NCI-H187 (cell line): Measurements from ENCODE around the gene POLR2L.

Experiments
- DNase-seq, 2 experiments: peaks; one replicate each; lab custom pipeline; 2025; lab: John Stamatoyannopoulos, UW

The POLR2L gene

GRCh38 chr11:842370-843002 is at the start of gene POLR2L, which contains the start of gene TSPAN4:
Gene POLR2L (minus strand): TSS chr11:842529. CDS start chr11:842508, 21 bp downstream.
Gene TSPAN4 (plus strand): TSS chr11:842852. CDS start chr11:850305, 7,453 bp downstream.
- peak; percentile 84 to 88 for DNase-seq

GRCh38 chr11:890794-891540 is 48.6 kb upstream of the POLR2L start:
- DNase-seq = no peak

- DNase-seq = no peak
Observed at GRCh38 chr11:889687-890475, 47.6 kb upstream of the POLR2L start.

- no peak for DNase-seq
Observed at GRCh38 chr11:889257-889656, 46.9 kb upstream of the POLR2L start.

DNA sequence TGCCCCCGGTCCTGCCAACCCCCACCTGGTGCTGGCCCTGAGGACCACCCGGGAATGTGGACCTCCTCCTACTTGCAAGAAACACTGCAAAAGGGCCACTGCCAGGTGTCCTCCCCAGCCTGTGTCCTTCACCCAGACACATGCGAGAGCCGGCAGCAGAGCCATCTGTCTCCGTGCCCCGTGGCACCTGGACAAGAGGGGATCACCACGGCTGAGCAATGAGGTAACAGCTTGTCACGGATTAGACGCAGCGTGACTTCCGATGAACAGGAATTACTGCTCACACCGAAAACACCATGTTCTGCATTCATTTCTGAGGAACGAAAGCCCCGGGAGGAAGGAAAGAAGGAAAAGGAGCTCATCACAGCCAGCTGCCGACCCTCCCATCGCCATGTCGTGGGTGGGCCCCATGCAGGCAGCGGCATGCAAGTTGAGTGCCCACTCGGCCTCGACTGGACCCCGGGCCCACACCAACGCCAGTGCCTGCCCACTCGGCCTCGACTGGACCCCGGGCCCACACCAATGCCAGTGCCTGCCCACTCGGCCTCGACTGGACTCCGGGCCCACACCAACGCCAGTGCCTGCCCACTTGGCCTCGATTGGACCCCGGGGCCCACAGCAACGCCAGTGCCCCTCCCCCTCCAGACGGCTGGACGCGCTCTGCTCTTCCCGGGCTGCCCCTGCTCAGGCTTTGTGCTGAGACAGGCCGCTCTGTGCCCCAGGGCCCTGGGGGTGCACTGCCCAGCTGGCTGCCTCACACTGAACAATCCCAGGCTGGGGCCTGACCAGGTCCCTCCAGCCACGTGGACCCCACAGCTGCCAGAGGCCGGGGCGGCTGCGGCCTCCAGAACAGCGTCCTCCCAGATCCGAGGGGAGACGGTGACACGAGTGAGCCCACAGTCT is 46.2 kb upstream of the POLR2L start:
- no peak for DNase-seq

DNA sequence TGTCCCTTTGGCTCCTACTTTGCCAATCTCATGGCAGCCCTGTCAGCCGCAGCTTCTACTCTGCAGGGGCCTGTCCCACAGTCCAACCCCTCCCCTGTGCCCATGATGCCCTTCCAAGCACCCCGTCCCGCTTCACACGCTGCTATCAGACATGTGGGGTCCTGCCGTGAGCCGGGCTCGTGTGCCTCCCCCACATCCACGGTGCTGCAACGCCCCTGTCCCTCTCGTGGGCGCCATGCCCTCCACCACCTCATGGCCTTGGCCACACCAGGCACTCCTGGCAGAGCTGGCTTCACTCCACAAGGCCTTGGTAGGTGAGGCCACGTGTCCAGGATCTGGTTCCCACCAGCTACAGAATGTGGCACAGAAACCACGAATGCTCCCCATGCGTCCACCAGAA is 45.3 kb upstream of the POLR2L start:
- no peak for DNase-seq

GRCh38 chr11:886568-886967 is 44.2 kb upstream of the POLR2L start:
- DNase-seq = no peak

DNA sequence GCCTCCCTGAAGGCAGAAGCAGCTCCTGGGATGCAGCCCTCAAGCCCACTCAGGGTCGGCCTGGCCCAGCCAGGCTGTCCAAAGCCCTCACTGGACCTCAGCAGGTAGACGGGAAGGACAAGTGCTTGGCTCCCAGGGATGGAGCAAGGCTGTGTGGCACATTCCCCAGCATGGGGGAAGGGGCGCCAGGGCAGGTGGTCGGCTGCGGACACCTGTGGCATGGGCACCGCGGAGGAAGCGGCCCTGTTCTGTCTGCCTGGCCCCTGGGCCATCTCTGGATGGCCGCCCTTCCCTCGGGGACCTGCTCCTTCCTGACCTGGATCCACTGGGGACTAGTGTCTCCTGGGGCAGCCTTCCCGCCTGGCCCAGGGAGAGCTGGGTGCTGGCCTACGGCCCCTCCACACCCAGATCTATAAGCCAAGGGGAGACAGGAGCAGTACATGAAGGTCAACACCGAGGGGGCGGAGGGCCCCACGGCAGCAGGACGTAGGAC is 42.3 kb upstream of the POLR2L start:
- DNase-seq = no peak

DNA sequence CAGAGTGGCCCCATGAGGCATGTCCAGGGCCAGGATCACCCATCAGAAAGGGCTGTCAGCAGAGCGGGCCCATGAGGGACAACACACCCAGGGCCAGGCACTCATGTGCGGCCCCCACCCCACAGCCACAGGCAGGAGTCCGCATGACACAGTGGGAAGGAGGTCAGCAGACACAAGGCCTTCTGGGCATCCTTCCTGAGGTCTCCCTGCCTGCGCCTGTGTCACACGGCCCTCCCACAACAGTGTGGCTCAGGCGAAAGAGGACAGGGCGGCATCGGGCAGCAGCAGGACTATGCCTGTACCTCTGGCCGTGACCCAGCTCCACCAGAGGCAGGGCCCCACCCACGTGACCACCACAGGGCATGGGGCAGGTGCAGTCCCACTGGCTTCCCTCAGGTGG is 41.2 kb upstream of the POLR2L start:
- DNase-seq = no peak

DNA sequence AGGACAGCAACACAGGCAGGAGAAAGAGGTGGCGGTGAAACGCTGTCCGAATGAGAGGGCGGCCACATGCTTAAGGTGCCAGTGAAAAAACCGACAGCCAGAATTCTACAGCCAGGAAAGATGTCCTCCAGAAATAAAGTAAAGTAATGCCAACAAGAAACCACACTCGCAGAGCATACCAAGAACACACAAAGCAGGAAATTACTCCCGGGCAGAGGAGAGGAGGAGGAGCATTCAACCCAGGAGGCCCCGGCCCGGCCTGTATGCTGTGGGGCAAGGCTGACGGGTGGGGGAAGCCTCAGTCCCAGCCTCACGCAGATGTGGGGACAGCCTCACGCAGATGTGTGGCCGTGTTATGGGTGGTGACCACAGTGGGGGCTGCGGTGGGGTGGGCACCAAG is 40.3 kb upstream of the POLR2L start:
- no peak for DNase-seq

DNA sequence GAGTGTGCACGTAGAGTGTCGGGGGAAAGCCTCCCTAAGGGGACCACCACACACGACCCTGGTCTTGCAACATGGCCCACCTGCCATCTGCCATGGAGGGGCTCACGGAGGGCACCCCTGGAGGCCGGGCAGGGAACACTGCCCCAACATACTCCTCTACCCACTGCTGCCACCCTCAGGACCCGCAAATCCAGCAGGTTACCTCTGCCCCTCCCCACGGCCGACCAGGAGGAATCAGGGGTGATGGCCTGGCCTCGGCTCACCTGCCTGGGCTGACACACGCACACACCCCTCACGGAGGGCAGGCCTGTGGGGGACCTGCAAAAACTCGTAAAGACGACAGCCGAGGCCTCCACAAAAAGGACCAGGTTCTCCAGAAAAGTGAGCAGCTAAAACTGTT is 38.1 kb upstream of the POLR2L start:
- no peak for DNase-seq

- DNase-seq = peak in 1 of 2 experiments; percentile 31
Observed at GRCh38 chr11:877565-877964, 35.2 kb upstream of the POLR2L start.

- no peak for DNase-seq
Observed at GRCh38 chr11:876545-876944, 34.2 kb upstream of the POLR2L start.

- DNase-seq = no peak
Observed at GRCh38 chr11:875769-876301, 33.5 kb upstream of the POLR2L start.

DNA sequence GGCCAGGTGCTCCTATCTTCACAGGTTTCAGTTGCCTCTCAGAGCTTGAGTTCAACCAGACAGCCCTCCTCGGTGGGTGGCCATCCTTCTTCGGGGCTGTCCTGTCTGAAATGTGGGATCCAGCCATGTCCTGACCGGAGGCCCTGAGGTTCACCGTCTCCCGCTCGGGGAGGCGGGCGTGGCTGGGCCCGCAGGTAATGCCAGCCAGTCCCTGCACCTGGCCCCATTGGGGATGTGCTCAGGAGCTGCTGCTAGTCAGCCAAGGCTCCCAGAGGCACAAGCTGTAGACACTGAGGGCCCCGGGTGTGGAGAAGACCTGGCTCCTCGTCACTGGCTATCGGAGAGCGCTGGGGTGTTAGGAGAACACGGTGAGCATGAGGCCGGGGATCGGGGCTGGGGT is 32.9 kb upstream of the POLR2L start:
- DNase-seq = no peak

DNA sequence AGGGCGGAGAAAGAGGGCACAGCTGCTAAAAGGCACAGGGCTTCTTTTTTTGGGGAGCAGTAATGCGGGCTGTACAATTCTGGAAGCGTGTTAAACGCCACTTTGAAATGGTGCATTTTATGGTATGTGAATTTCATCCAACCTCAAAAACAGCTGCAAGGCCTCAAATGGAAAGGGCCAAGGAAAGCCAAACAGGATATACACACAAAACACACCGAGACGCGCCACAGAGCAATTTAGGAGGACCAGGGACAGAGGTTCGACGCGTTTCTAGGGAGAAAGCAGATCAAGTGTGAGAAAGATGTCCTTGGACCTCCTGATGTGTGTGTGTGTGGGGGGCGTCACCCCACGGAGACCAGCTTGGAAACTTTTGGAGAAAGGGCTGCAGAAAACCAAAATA is 31.4 kb upstream of the POLR2L start:
- DNase-seq = no peak

- no peak for DNase-seq
Observed at GRCh38 chr11:872799-873198, 30.5 kb upstream of the POLR2L start.

DNA sequence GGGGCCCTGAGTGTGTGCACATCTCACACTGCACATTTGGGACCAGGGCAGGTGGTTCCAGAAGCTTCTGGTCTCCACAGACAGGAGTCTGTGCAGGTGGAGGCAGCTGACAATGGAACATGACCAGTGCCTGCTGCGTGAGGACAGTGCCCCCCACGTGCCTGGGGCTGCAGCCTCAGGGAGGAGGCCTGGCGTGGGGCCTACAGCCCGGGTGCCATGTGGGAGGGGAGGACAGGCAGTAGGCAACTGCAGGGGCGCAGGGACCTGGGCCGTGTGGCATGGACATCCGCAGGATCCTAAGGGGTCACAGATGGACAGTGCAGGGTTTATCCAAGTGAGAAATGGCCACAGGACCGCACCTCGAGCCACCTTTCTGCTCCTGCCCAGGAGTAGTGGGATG is 29.1 kb upstream of the POLR2L start:
- DNase-seq = no peak

DNA sequence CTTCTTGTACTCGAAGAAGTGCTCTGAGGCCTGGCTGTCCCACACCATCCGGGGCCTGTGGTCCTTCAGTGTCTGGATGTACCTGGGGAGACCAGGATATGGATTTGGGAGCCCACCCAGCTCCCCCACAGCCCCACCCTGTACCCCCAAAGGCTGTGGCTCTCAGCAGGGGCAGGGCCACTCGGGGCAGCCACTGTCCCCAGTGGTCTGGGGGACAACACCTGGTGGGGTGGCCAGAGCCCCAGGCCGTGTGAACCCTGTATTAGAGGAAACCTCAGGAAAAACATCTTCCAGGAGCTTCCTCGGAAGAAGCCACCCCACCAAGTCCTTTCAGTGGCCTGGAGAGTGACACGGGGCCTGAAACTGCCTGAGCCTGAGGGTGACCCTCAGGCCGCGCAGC is 28.1 kb upstream of the POLR2L start:
- no peak for DNase-seq

GRCh38 chr11:870127-870413 is 27.7 kb upstream of the POLR2L start:
- DNase-seq = no peak

DNA sequence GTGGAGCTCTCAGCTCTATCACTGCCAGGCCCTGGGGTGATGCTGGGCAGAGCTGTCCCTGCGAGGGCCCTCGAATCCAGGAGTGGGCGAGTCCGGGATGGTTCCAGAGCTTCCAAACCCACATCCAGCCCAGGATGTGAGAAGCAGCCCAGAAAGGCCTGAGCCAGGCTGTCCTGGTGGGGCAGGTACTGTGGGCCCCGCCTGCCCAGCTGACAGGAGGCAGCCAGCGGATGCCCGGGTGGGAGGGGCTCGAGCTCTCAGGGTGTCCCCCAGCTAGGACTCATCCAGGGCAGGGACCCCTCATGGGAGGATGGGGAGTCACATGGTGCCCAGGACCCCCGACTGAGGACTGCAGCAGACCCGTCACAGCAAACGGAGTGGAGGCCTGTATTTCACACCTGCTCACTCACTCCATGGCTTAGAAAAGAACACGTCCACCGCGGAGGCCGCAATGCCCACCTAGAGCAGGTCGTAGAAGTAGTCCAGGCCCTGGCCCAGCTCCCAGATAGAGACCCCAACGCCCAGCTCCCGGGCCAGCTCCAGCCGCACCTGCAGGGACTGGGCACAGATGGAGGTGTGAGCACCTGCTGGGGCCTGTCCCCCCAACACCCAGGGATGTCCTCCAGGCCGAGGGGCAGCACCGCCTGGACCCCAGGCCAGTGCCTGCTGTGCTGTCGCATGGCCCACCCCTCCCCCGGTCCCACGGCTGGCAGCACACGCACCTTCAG is 27.2 kb upstream of the POLR2L start:
- no peak for DNase-seq
